Ascending aorta (tissue), 2 donors: ENCODE data around the gene ZNF280C. TPM values are rescaled to one million over a fixed set of nuclear protein-coding genes. Genes with fewer than 3 reads are reported as not detected.

Experiments used
- DNase-seq, 2 donors: peaks; one replicate each; pipeline ENCODE4 v3.0.0-alpha.2; 2019; ENCODE audit warnings: low spot score in 2 of 2
- H3K27ac ChIP-seq, 2 donors: fragments of 200-600 bp; sonication (generic); one replicate each; pipeline ENCODE4 v1.5.1; 2016 to 2017; ENCODE audit warnings: mild to moderate bottlenecking in 1 of 2
- H3K27me3 ChIP-seq: fragments of 200-600 bp; sonication (generic); one replicate; pipeline ENCODE4 v1.5.1; 2017
- H3K36me3 ChIP-seq, 2 donors: fragments of 200-600 bp; sonication (generic); one replicate each; pipeline ENCODE4 v1.5.1; 2016
- H3K4me1 ChIP-seq, 2 donors: fragments of 200-600 bp; sonication (generic); one replicate each; pipeline ENCODE4 v1.5.1; 2016 to 2017; ENCODE audit warnings: mild to moderate bottlenecking in 1 of 2
- H3K4me3 ChIP-seq, 2 donors: fragments of 200-600 bp; sonication (generic); one replicate each; pipeline ENCODE4 v1.5.1; 2016 to 2017; ENCODE audit warnings: mild to moderate bottlenecking in 1 of 2
- H3K9me3 ChIP-seq, 2 donors: fragments of 200-600 bp; sonication (generic); one replicate each; pipeline ENCODE4 v1.5.1; 2016
- CTCF ChIP-seq, 3 experiments: fragments of 200-600 bp in 2 of 3; fragments of 450-650 bp in 1 of 3; sonication (generic) in 2 of 3; IDR thresholded peaks; one replicate each; pipeline ENCODE4 v1.5.1; 2016 to 2019; ENCODE audit warnings: antibody characterized with exemption in 3 of 3, mild to moderate bottlenecking in 1 of 3, moderate library complexity in 1 of 3
- intact Hi-C: fragments of 100-400 bp; cut with DNase I; formaldehyde crosslinking; loops from one replicate; pipeline ENCODE4 v1.15.1; 2023
- total RNA-seq: library from RNA; depleted of rRNA; stranded (reverse); fragments of >200 nt; gene quantifications from one replicate; pipeline ENCODE4 v1.1.0, GENCODE V29; 2016

Gene ZNF280C
- total RNA-seq, 1 donor from 2014 or later: 5.0 TPM

GRCh38 chrX:130299279-130300009 is 30.7 kb upstream of the ZNF280C start:
- no peak for DNase-seq
- Histone ChIP-seq H3K27ac (no peak overlapping the region), H3K9me3 (no peaks in the 10 kb centered on the region), H3K4me3 (no peak overlapping the region), H3K4me1 (no peaks in the 10 kb centered on the region), H3K27me3 (no peaks in the 10 kb centered on the region), H3K36me3 (no peaks in the 10 kb centered on the region)
- no peak for TF ChIP-seq CTCF (IDR thresholded peaks at IDR 0.05)
- intact Hi-C loops: no loop called here

GRCh38 chrX:130296743-130297142 is 28.0 kb upstream of the ZNF280C start:
- H3K36me3 ChIP-seq: no peaks in the 10 kb centered on the region
- no peaks in the 10 kb centered on the region for H3K9me3 ChIP-seq
- no peak for DNase-seq
- intact Hi-C loops: no loop called here
- H3K27ac ChIP-seq: no peak overlapping the region
- H3K4me1 ChIP-seq: no peaks in the 10 kb centered on the region
- no peak for TF ChIP-seq CTCF (IDR thresholded peaks at IDR 0.05)
- H3K27me3 ChIP-seq: no peaks in the 10 kb centered on the region
- H3K4me3 ChIP-seq: no peak overlapping the region

GRCh38 chrX:130296297-130296678 is 27.6 kb upstream of the ZNF280C start:
- Histone ChIP-seq H3K4me3 (no peak overlapping the region), H3K27ac (no peak overlapping the region), H3K9me3 (no peaks in the 10 kb centered on the region), H3K36me3 (no peaks in the 10 kb centered on the region), H3K4me1 (no peaks in the 10 kb centered on the region), H3K27me3 (no peaks in the 10 kb centered on the region)
- DNase-seq: no peak
- TF ChIP-seq CTCF (IDR thresholded peaks at IDR 0.05): no peak
- intact Hi-C loops: no loop called here

- H3K4me3 ChIP-seq: no peak overlapping the region
- H3K27me3 ChIP-seq: no peaks in the 10 kb centered on the region
- H3K36me3 ChIP-seq: no peaks in the 10 kb centered on the region
- no peaks in the 10 kb centered on the region for H3K9me3 ChIP-seq
- no peak overlapping the region for H3K27ac ChIP-seq
- TF ChIP-seq CTCF (IDR thresholded peaks at IDR 0.05): no peak
- intact Hi-C loops: no loop called here
- no peaks in the 10 kb centered on the region for H3K4me1 ChIP-seq
- DNase-seq: no peak
These were observed 27.0 kb upstream of the ZNF280C start for GRCh38 chrX:130295519-130296296.

GRCh38 chrX:130287071-130287770 is 18.5 kb upstream of the ZNF280C start:
- H3K27ac ChIP-seq: no peak overlapping the region
- no peaks in the 10 kb centered on the region for H3K9me3 ChIP-seq
- intact Hi-C loops: no loop called here
- H3K4me1 ChIP-seq: no peaks in the 10 kb centered on the region
- H3K27me3 ChIP-seq: no peaks in the 10 kb centered on the region
- no peak overlapping the region for H3K4me3 ChIP-seq
- H3K36me3 ChIP-seq: no peaks in the 10 kb centered on the region
- no peak for TF ChIP-seq CTCF (IDR thresholded peaks at IDR 0.05)
- DNase-seq: no peak
